Liver (tissue), 9 donors: ENCODE measurements around the gene TSHR. TPM values are rescaled to one million over a fixed set of nuclear protein-coding genes. Genes with fewer than 3 reads are reported as not detected.

Experiments used
- DNase-seq: peaks from one replicate; pipeline ENCODE4 v3.0.0-alpha.2; 2017; ENCODE audit warnings: low spot score
- H3K27ac ChIP-seq, 2 donors: one replicate each; pipeline ENCODE4 v1.7.0; 2013; ENCODE audit warnings: inconsistent platforms in 2 of 2, low read length in 2 of 2, control low read depth in 1 of 2, low read depth in 1 of 2, mild to moderate bottlenecking in 1 of 2
- H3K27me3 ChIP-seq, 4 donors: one replicate each; pipeline versions ENCODE4 v1.6.1 to v1.7.0; 2013; ENCODE audit warnings: low read length in 3 of 4, inconsistent platforms in 1 of 4, mild to moderate bottlenecking in 1 of 4, moderate library complexity in 1 of 4; ENCODE audit not compliant: control insufficient read depth in 4 of 4, insufficient read depth in 4 of 4
- H3K36me3 ChIP-seq, 4 donors: one replicate each; pipeline versions ENCODE4 v1.6.1 to v1.7.0; 2013; ENCODE audit warnings: low read length in 3 of 4, mild to moderate bottlenecking in 3 of 4, low read depth in 1 of 4, moderate library complexity in 1 of 4; ENCODE audit not compliant: control insufficient read depth in 4 of 4, insufficient read depth in 3 of 4
- H3K4me1 ChIP-seq, 4 donors: one replicate each; pipeline versions ENCODE4 v1.6.1 to v1.7.0; 2013; ENCODE audit warnings: low read length in 3 of 4, mild to moderate bottlenecking in 3 of 4, moderate library complexity in 1 of 4; ENCODE audit not compliant: control insufficient read depth in 4 of 4, insufficient read depth in 4 of 4
- H3K4me3 ChIP-seq, 3 donors: one replicate each; pipeline versions ENCODE4 v1.6.1 to v1.7.0; 2013; ENCODE audit warnings: low read length in 3 of 3, control low read depth in 1 of 3, low read depth in 1 of 3, mild to moderate bottlenecking in 1 of 3
- H3K9ac ChIP-seq, 2 donors: one replicate each; pipeline ENCODE4 v1.7.0; 2013; ENCODE audit warnings: low read length in 2 of 2, mild to moderate bottlenecking in 2 of 2, moderate library complexity in 2 of 2, control low read depth in 1 of 2, low read depth in 1 of 2
- H3K9me3 ChIP-seq, 4 donors: one replicate each; pipeline versions ENCODE4 v1.6.1 to v1.7.0; 2013; ENCODE audit warnings: low read length in 3 of 4; ENCODE audit not compliant: control insufficient read depth in 4 of 4
- ATF3 ChIP-seq: IDR thresholded peaks from 2 replicates; pipeline ENCODE4 v1.6.1; 2016; ENCODE audit warnings: antibody characterized with exemption
- CTCF ChIP-seq: fragments of 150-350 bp; IDR thresholded peaks from 2 replicates; pipeline ENCODE4 v1.5.1; 2017; ENCODE audit warnings: improper control_type of control experiment, low read depth, low read length; ENCODE audit not compliant: missing input control
- EGR1 ChIP-seq, 2 donors: IDR thresholded peaks; 2 replicates each; pipeline ENCODE4 v1.6.1; 2016 to 2018; ENCODE audit warnings: antibody characterized with exemption in 2 of 2, low read depth in 2 of 2
- FOXA1 ChIP-seq: IDR thresholded peaks from 2 replicates; pipeline ENCODE4 v1.6.1; 2016; ENCODE audit warnings: antibody characterized with exemption
- FOXA2 ChIP-seq: IDR thresholded peaks from 2 replicates; pipeline ENCODE4 v1.6.1; 2016; ENCODE audit warnings: antibody characterized with exemption
- GABPA ChIP-seq, 2 donors: IDR thresholded peaks in 1 of 2; conservative IDR thresholded peaks in 1 of 2; 2 replicates each; pipeline ENCODE4 v1.6.1; 2016; ENCODE audit warnings: antibody characterized with exemption in 2 of 2, mild to moderate bottlenecking in 1 of 2, moderate library complexity in 1 of 2
- HNF4A ChIP-seq, 2 donors: conservative IDR thresholded peaks; 2 replicates each; pipeline ENCODE4 v1.6.1; 2016; ENCODE audit warnings: antibody characterized with exemption in 2 of 2, mild to moderate bottlenecking in 2 of 2
- HNF4G ChIP-seq: IDR thresholded peaks from 2 replicates; pipeline ENCODE4 v1.6.1; 2016; ENCODE audit warnings: antibody characterized with exemption
- JUND ChIP-seq, 2 donors: IDR thresholded peaks; 2 replicates each; pipeline ENCODE4 v1.6.1; 2016; ENCODE audit warnings: antibody characterized with exemption in 2 of 2
- MAX ChIP-seq: IDR thresholded peaks from 2 replicates; pipeline ENCODE4 v1.6.1; 2016; ENCODE audit warnings: antibody characterized with exemption
- NR2F2 ChIP-seq: IDR thresholded peaks from 2 replicates; pipeline ENCODE4 v1.6.1; 2016; ENCODE audit warnings: antibody characterized with exemption
- RAD21 ChIP-seq, 2 donors: IDR thresholded peaks; 2 replicates each; pipeline ENCODE4 v1.6.1; 2016; ENCODE audit warnings: antibody characterized with exemption in 2 of 2, mild to moderate bottlenecking in 2 of 2
- REST ChIP-seq: IDR thresholded peaks from 2 replicates; pipeline ENCODE4 v1.6.1; 2016; ENCODE audit warnings: antibody characterized with exemption, mild to moderate bottlenecking
- RXRA ChIP-seq, 2 donors: IDR thresholded peaks; 2 replicates each; pipeline ENCODE4 v1.6.1; 2017 to 2018; ENCODE audit warnings: antibody characterized with exemption in 2 of 2, mild to moderate bottlenecking in 1 of 2
- SP1 ChIP-seq: IDR thresholded peaks from 2 replicates; pipeline ENCODE4 v1.6.1; 2018; ENCODE audit warnings: antibody characterized with exemption, mild to moderate bottlenecking
- TAF1 ChIP-seq: conservative IDR thresholded peaks from 2 replicates; pipeline ENCODE4 v1.6.1; 2016; ENCODE audit warnings: antibody characterized with exemption, mild to moderate bottlenecking
- YY1 ChIP-seq: IDR thresholded peaks from 2 replicates; pipeline ENCODE4 v1.6.1; 2016; ENCODE audit warnings: antibody characterized with exemption, mild to moderate bottlenecking
- ZBTB33 ChIP-seq: IDR thresholded peaks from 2 replicates; pipeline ENCODE4 v1.6.1; 2016; ENCODE audit warnings: antibody characterized with exemption
- WGBS: extraction: QIAGEN DNeasy Blood & Tissue Kit; methylation state at CpG from one replicate; pipeline ENCODE4 v1.1.7; 2013; 5-methylcytosine and 5-hydroxymethylcytosine counted together
- polyA plus RNA-seq, 2 donors: library from polyadenylated mRNA; stranded (reverse) in 1 of 2; unstranded in 1 of 2; fragments of 200-250 nt in 1 of 2; fragments of >200 nt in 1 of 2; fragmentation: Nextera tagmentation in 1 of 2; extraction: Ambion mirVana in 1 of 2; gene quantifications; one replicate each; pipeline versions ENCODE4 v1.2.1 to v1.2.3, GENCODE V29; 2013 to 2015
- total RNA-seq, 2 donors: library from RNA; depleted of rRNA; stranded (reverse); fragments of >200 nt; gene quantifications; one replicate each; pipeline ENCODE4 v1.2.3, GENCODE V29; 2014
- donor health status: healthy.
- donor health status: healthy.
- donor health status: healthy.
- donor health status: healthy.
- donor health status: healthy.

TSHR gene
- total and polyA plus RNA-seq, 4 donors = 0.08 to 3.2 TPM; not detected in 2

GRCh38 chr14:81165188-81165587 lies 209.8 kb downstream of the TSHR start:
- Histone ChIP-seq H3K4me1 (peaks cover 0 to 37% (median 14%) of the 10 kb centered on the region in 4 donors), H3K9me3 (no peaks in the 10 kb centered on the region), H3K27ac (peak overlapping the region; percentile 84 to 88), H3K9ac (peak overlapping the region in 1 of 2 donors; percentile 59), H3K36me3 (no peaks in the 10 kb centered on the region), H3K27me3 (no peaks in the 10 kb centered on the region), H3K4me3 (peak overlapping the region; percentile 31 to 59 (median 54))
- no peak for DNase-seq
- WGBS = 34% methylated on average over 4 of the region's 4 CpGs
- TF ChIP-seq REST = peak; percentile 91
- TF ChIP-seq FOXA1 = no peak
- peak; percentile 75 for TF ChIP-seq HNF4G
- no peak for TF ChIP-seq ATF3
- peak; percentile 61 for TF ChIP-seq TAF1
- TF ChIP-seq RXRA (IDR thresholded peaks at IDR 0.05) = peak; percentile 86 to 88
- TF ChIP-seq RAD21 (IDR thresholded peaks at IDR 0.05) = peak; percentile 48 to 50
- peak; percentile 64 for TF ChIP-seq FOXA2
- peak in 1 of 2 donors; percentile 89 for TF ChIP-seq JUND (IDR thresholded peaks at IDR 0.05)
- peak; percentile 87 for TF ChIP-seq SP1
- no peak for TF ChIP-seq NR2F2
- peak; percentile 95 for TF ChIP-seq MAX
- TF ChIP-seq EGR1 (IDR thresholded peaks at IDR 0.05; ENCODE audit: low read depth in 2 of 2) = peak in 1 of 2 donors; percentile 60
- peak in 1 of 2 donors; percentile 64 for TF ChIP-seq GABPA (IDR thresholded peaks at IDR 0.05 in 1 of 2, conservative IDR thresholded peaks at IDR 0.05 in 1 of 2)
- peak; percentile 74 for TF ChIP-seq ZBTB33
- TF ChIP-seq HNF4A (conservative IDR thresholded peaks at IDR 0.05) = peak; percentile 92 to 97
- peak; percentile 89 for TF ChIP-seq YY1
- no peak for TF ChIP-seq CTCF
